K562 (cell line): Measurements from ENCODE around the gene RALGAPA2. TPM values are rescaled to one million over a fixed set of nuclear protein-coding genes. Genes with fewer than 3 reads are reported as not detected.

ENCODE experiments used
- MCM2 ChIP-seq: fragments of 450-650 bp; IDR thresholded peaks from 2 replicates; pipeline ENCODE4 v1.6.1; 2017; ENCODE audit warnings: low read depth, mild to moderate bottlenecking
- MYNN ChIP-seq, 2 experiments: sonication (generic); formaldehyde crosslinking in 1 of 2; IDR thresholded peaks; 2 replicates each; pipeline versions ENCODE4 v1.5.0 to v1.6.1; 2016 to 2020; ENCODE audit warnings: antibody characterized with exemption in 1 of 2, missing genetic modification reagents in 1 of 2
- PHB ChIP-seq: fragments of 250-450 bp; sonication (Bioruptor Pico); IDR thresholded peaks from 2 replicates; pipeline ENCODE4 v1.5.0; 2021
- RBM14 ChIP-seq: fragments of 200-400 bp; formaldehyde crosslinking; IDR thresholded peaks from 2 replicates; pipeline ENCODE4 v1.6.1; 2018; ENCODE audit warnings: low read depth, mild to moderate bottlenecking, low read length, moderate library complexity, borderline replicate concordance; ENCODE audit not compliant: insufficient read depth
- RFX7 ChIP-seq: fragments of 250-450 bp; sonication (Bioruptor Pico); IDR thresholded peaks from 2 replicates; pipeline ENCODE4 v1.5.1; 2021; ENCODE audit warnings: mild to moderate bottlenecking
- STAG1 ChIP-seq: sonication (generic); formaldehyde crosslinking; IDR thresholded peaks from 2 replicates; pipeline ENCODE4 v1.5.0; 2020; ENCODE audit warnings: missing genetic modification reagents, borderline replicate concordance
- polyA plus RNA-seq, 8 experiments: library from polyadenylated mRNA; depleted of rRNA in 4 of 8; stranded (reverse) in 5 of 8; unstranded in 3 of 8; fragments of >200 nt; fragmentation: Nextera tagmentation in 2 of 8; fragmentation: Illumina TruSeq in 1 of 8; extraction: Ambion mirVana in 2 of 8; extraction: Trizol in 1 of 8; gene quantifications; 2 replicates each; pipeline versions ENCODE4 v1.2.1 to v1.2.3, GENCODE V29; 2011 to 2014; ENCODE audit warnings: inconsistent platforms in 1 of 8, missing spikeins in 1 of 8
- total RNA-seq, 7 experiments: library from RNA; depleted of rRNA in 6 of 7; stranded (reverse); fragments of >200 nt in 6 of 7; fragmentation: Illumina TruSeq in 2 of 7; extraction: Trizol in 2 of 7; gene quantifications; 2 replicates each; pipeline versions ENCODE4 v1.2.1 to v1.2.3, GENCODE V29; 2011 to 2021; ENCODE audit warnings: low replicate concordance in 1 of 7
- TF ChIP-seq, protein P1 (sequence below): fragments of 450-650 bp; formaldehyde crosslinking; IDR thresholded peaks from 2 replicates; pipeline ENCODE4 v1.4.0; 2020; ENCODE audit warnings: mild to moderate bottlenecking, moderate library complexity
- TF ChIP-seq, protein P2 (sequence below): fragments of 150-350 bp; conservative IDR thresholded peaks from 2 replicates; pipeline ENCODE4 v1.6.1; 2014; ENCODE audit warnings: low read length

Gene RALGAPA2
- total and polyA plus RNA-seq, 9 of the 15 experiments (the other 6 are each of a cell fraction or from before 2014, with no cell fraction given): 0.35 to 2.7 (median 1.4) TPM

DNA sequence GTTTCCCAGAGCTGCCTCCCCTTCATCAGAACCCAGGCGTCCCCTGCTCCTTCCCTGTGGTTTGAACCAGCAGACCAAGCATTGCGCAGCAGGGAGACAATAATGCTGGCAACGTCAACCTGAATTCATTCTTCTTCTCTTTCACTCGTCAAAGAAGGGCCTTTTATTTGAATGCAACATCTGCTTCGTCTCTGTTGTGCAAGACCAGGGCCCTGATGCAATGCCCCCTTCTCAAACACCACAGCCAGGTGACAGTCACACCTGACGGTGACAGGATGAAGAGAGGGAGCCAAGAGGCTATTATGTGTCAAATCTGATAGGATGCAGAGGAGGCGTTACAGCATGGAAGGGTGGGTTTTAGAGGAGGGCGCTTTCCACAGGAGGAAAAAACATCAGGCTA, 336.6 kb downstream of the RALGAPA2 start (continued):
- TF ChIP-seq, protein P1, sequence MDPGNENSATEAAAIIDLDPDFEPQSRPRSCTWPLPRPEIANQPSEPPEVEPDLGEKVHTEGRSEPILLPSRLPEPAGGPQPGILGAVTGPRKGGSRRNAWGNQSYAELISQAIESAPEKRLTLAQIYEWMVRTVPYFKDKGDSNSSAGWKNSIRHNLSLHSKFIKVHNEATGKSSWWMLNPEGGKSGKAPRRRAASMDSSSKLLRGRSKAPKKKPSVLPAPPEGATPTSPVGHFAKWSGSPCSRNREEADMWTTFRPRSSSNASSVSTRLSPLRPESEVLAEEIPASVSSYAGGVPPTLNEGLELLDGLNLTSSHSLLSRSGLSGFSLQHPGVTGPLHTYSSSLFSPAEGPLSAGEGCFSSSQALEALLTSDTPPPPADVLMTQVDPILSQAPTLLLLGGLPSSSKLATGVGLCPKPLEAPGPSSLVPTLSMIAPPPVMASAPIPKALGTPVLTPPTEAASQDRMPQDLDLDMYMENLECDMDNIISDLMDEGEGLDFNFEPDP (CRISPR knock-in tag): no peak
- TF ChIP-seq STAG1 (CRISPR knock-in tag) (no peak), PHB (CRISPR knock-in tag) (no peak), MCM2 (no peak), MYNN (IDR thresholded peaks at IDR 0.05) (no peak), MYNN (CRISPR knock-in tag; IDR thresholded peaks at IDR 0.05) (no peak), RFX7 (no peak), RBM14 (no peak)
- TF ChIP-seq, protein P2, sequence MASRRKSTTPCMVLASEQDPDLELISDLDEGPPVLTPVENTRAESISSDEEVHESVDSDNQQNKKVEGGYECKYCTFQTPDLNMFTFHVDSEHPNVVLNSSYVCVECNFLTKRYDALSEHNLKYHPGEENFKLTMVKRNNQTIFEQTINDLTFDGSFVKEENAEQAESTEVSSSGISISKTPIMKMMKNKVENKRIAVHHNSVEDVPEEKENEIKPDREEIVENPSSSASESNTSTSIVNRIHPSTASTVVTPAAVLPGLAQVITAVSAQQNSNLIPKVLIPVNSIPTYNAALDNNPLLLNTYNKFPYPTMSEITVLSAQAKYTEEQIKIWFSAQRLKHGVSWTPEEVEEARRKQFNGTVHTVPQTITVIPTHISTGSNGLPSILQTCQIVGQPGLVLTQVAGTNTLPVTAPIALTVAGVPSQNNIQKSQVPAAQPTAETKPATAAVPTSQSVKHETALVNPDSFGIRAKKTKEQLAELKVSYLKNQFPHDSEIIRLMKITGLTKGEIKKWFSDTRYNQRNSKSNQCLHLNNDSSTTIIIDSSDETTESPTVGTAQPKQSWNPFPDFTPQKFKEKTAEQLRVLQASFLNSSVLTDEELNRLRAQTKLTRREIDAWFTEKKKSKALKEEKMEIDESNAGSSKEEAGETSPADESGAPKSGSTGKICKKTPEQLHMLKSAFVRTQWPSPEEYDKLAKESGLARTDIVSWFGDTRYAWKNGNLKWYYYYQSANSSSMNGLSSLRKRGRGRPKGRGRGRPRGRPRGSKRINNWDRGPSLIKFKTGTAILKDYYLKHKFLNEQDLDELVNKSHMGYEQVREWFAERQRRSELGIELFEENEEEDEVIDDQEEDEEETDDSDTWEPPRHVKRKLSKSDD: no peak
